GM21619 (cell line): Measurements from ENCODE around the gene SLC35B3.
A peak's percentile ranks its signal among the peaks of the same experiment; 100 is the strongest.
"Not testable (repeated sequence)": the region's sequence is repeated elsewhere in the genome, so short reads cannot be mapped to it uniquely, and the experiment has no call there.

Source experiments
- ATAC-seq: cut with Tn5 transposase; IDR thresholded peaks from one replicate; pipeline ENCODE4 v1.9.1; 2021; ENCODE audit not compliant: unreplicated experiment

SLC35B3 gene

GRCh38 chr6:8435093-8435844 lies at the start of gene SLC35B3:
Gene SLC35B3, minus strand, starts transcription at chr6:8435545.
- ATAC-seq = peak; percentile 97

- no peak for ATAC-seq
These were observed 48.3 kb upstream of the SLC35B3 start for GRCh38 chr6:8483650-8484049.

- ATAC-seq = peak; percentile 84
These were observed 46.4 kb upstream of the SLC35B3 start for GRCh38 chr6:8481727-8482126.

- no peak for ATAC-seq
These were observed 43.1 kb upstream of the SLC35B3 start for GRCh38 chr6:8478418-8478817.

DNA sequence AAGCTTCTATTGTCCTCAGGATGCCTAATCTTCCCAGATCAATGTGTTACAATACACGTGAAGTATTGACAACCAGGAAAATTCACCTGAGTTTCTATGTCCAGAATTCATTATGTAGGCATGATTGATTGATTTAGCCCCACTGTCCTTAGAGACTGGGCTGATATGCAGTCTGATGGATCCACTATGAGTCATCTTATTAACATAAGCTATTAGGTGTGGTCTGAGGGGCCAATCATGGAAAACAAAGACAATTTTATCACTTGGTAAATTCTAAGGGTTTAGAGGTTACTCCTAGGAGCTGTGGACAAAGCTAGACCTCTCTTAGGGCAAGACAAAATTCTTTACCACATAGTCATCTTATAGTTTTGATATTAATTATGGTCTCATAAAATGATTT lies 41.3 kb upstream of the SLC35B3 start:
- ATAC-seq = no peak

- no peak for ATAC-seq
These were observed 33.4 kb upstream of the SLC35B3 start for GRCh38 chr6:8468552-8469356.

DNA sequence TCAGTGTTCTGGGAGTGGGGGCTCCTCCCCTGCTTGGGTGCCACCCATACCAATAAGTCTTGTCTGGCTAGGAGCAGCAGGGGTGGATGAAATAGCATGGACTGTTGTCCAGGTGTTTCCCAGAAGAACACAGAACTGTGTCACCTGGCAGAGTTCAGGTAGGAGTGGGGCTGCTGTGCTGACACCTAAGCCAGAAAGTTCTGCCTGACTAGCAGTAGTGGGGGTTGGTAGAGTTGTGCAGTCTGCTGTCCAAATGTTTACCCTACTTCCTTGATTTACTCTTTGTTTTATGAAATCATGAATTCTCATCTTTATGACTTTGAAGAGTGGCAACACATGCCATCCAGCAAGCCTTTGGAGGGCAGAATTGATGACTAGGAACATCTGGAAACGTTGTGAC lies 27.3 kb upstream of the SLC35B3 start:
- no peak for ATAC-seq

DNA sequence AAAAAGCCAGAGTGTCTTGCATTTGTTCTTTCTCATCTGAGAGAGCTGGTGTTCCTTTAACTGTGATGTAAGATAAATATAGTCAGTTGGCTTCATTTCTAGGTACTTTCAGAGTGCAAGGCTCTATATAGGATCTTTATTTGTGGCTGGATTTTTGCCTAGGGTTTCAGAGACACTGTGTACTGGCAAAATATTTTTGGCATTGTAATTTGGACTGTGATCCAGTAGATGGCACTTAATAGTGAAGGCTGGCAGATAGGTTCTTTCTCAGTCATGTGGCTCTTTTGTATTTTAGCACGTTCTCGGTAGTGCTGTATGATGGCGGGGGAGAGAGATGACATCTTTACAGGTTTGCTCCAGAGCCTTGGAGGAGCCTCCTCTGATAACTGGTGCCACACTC lies 26.8 kb upstream of the SLC35B3 start:
- no peak for ATAC-seq

GRCh38 chr6:8446391-8446790 lies 11.0 kb upstream of the SLC35B3 start:
- no peak for ATAC-seq

DNA sequence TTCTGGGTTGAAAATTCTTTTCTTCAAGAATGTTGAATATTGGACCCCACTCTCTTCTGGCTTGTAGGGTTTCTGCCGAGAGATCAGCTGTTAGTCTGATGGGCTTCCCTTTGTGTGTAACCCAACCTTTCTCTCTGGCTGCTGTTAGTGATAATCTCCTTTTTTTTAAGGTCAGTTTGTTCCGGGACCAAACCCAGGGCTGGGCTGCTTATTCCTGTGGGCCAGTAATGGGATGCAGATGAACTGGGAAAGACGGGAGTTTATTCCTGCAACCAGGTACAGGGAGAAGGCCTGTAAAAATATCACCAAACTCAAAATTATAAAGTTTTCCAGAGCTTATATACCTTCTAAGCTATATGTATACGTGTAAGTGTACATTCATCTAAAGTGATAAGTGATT lies 10.6 kb upstream of the SLC35B3 start:
- ATAC-seq = not testable (repeated sequence)

DNA sequence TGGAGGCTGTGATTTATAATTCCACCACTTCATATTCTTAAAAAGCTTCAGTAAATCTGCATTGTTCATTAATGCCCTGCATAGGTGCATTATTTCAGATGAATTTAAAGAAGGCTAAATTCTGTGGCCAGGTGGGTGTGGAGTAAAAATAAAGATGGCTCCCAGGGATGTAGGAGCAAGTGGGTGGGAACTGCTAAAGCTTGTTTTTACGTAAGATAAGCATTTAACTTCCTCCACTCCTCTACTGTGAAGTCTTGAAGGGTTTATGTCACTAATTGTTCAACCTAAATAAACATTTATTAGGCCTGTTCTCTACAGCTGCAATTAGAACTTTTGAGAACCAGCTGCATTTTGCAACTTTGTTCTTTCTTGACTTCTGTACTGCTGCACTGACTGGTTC lies 6.8 kb upstream of the SLC35B3 start:
- ATAC-seq = no peak

- no peak for ATAC-seq
These were observed 6.1 kb upstream of the SLC35B3 start for GRCh38 chr6:8441452-8441851.

DNA sequence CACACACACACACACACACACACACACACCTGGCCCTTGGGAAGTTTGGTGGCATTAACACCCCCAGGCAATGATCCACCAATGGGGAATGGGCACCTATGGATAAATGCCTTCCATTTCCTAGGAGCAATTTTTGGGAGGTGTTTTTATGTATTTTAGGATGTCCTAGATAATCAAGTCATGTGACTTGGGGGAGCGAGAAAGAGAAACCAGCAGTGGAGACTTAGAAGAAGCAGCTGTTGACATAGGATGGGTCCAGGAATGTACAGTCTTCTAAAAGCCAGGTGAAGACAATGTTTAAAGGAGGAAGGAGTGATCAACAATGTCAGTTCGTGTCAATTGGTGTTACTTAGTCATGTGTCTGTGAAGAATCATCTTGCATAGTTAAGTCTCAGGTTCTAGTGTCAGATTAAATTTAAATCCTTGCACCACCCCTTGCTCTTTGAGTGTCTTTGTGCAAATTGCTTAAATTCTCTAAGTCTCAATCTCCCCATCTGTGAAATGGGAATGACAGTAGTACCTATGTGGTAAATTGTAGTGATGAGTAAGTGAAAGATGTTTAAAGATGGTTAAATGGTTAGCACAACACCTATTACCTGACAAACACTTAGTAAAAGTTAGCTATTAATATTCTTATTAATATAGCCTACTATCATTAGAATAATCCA lies 4.4 kb upstream of the SLC35B3 start:
- no peak for ATAC-seq

DNA sequence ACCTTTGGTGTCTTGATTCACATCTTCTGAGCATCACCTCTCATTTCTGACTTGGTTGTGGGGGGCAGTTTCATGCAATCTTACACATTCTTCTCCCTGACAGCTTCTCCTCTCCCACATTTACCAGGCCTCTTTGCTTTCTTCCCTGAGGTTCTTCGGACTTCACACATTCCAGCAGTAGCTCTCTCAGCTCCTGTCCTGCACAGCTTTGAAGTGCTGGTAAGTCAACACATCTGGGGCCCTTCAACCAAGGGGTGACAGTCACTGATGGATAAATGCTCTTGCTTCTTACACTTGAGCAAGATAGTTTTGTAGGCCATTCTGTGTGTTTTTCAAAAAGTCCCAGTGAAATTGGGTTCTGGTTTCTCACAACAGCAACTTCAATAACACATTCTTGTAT lies 2.5 kb upstream of the SLC35B3 start:
- ATAC-seq = no peak

DNA sequence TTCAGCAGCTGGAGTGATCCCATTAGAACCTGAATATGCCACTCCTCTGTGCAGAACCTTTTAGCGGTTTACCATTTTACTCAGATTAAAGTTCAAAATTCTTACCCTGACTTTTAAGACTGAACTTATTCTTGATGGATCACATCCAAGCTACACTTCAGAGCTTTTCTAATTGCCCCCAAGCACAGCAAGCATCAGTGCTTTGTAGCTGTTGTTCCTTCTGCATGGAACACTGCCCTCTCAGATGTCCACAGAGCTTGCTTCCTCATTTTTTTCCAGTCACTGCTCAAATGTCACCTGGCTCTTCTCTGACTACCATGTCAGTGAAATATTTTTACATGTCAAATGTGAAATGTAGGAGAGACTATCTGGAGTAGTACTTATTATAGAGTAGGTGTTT lies 1.6 kb upstream of the SLC35B3 start:
- ATAC-seq = no peak

DNA sequence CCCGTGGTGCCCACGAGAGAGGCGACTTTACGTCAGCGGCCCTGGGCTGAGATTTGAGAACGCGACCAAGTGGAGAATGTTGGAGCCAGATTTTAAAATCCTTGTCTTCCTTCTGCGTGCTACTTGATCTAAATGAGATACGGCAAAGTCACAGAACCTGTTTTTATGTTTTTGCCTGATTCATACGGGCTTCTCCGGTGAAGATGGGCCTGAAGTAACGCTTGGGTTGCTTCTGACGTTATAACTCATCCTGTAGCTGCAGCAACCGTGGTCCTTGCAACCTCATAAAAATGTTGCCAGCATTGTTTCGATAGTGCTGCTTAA lies 462 bp upstream of the SLC35B3 start:
- ATAC-seq = no peak

- peak; percentile 14 for ATAC-seq
These were observed 635 bp downstream of the SLC35B3 start for GRCh38 chr6:8434727-8435092.

- ATAC-seq = no peak
These were observed 2.7 kb downstream of the SLC35B3 start for GRCh38 chr6:8432614-8433013.

DNA sequence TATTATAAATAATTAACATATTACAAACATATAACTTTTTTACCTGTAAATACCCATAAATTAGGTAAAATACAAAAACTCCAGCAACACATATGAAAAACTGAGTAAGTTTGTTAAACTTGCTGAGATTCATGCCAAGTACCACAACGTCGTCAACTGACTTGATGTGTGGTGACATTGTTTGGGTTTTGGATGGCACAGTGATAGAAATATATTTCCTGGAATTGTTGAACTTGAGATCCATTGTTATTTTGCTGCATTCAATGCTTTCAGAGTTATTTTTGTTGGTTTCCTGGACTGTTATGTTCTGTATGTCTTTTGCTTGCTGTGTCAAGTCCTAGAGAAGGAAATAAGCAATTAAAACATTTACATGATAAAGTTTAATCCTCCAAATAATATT lies 5.5 kb downstream of the SLC35B3 start:
- no peak for ATAC-seq

DNA sequence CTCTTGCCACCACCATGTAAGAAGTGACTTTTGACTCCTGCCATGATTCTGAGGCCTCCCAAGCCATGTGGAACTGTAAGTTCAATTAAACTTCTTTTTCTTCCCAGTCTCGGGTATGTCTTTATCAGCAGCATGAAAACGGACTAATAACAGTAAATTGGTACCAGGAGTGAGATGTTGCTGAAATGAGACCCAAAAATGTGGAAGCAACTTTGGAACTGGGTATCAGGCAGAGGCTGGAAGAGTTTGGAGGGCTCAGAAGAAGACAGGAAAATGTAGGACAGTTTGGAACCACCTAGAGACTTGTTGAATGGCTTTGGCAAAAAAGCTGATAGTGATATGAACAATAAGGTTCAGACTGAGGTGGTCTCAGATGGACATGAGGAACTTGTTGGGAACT lies 8.8 kb downstream of the SLC35B3 start:
- not testable (repeated sequence) for ATAC-seq

- ATAC-seq = no peak
These were observed 15.2 kb downstream of the SLC35B3 start for GRCh38 chr6:8420031-8420588.

- no peak for ATAC-seq
These were observed 19.4 kb downstream of the SLC35B3 start for GRCh38 chr6:8415913-8416312.
